Stimulated activated CD8-positive, alpha-beta memory T cell treated with anti-CD3 and anti-CD28 coated beads, Interleukin-12 subunit alpha, Interleukin-12 subunit beta, amount 100 ng/mL, for 24 hours (primary cell): ENCODE results near the gene BARHL2.

Source experiments
- DNase-seq: peaks from one replicate; pipeline ENCODE4 v3.0.0-alpha.2; 2020; ENCODE audit errors: extremely low read depth

BARHL2 gene

GRCh38 chr1:90724926-90725656 lies 8.0 kb upstream of the BARHL2 start:
- no peak for DNase-seq

DNA sequence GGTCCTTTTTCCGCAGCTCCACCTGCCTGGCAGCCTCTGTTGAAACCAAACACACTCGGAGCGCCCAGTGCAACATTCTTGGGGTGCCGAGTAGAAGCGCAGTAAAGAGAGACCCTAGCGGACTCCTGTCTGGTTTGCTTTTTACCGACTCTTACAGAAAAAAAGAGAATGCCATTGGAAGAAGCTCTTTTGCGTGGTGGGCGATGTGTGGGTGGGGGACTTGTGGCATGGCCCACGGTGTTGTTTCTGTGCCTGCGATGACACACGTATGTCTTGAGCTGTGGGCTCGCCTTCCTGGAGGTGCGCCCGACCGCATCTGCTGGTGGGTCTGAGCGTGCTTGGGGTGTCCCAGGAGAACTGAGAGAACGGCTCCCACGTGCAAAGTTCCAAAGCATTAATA lies 7.3 kb upstream of the BARHL2 start:
- DNase-seq, result no peak

GRCh38 chr1:90723590-90724108 lies 6.5 kb upstream of the BARHL2 start:
- DNase-seq, result no peak

DNA sequence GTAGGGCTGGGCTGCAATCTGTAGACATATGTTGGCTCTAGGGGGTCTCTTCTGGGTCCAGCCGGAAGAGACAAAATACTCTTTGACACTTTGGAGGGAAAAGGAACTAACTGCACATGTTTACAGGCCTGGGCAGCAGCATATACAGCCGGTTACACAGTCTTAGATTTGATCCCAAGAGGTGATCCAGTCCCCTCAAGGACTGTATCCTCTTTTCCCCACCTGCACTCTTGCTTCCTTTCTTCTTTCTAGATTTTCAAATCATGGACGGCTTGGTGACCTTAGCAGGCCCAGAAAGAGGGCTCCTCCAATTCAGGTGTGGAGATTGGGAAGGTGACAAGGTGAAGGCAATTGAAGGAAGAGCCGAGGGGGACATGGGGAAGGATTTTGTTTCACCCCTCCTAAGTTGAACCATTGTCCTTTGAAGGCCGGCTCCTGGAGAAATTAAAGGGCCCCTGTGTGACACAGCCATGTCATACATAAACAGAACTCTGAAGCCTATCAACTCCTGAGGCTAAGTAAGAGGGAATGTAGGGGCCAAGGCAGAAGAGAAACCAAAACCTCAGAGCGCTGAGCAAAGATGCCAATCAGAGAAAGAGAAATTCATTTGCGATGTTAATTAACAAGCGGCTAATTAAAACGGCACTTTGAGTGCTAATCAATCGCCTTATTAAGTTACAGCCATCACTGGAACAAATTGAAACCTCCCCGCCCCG lies 5.9 kb upstream of the BARHL2 start:
- no peak for DNase-seq

- DNase-seq, result no peak
These were observed 4.4 kb upstream of the BARHL2 start for GRCh38 chr1:90721210-90722194.

- no peak for DNase-seq
These were observed 3.1 kb upstream of the BARHL2 start for GRCh38 chr1:90720145-90720636.

DNA sequence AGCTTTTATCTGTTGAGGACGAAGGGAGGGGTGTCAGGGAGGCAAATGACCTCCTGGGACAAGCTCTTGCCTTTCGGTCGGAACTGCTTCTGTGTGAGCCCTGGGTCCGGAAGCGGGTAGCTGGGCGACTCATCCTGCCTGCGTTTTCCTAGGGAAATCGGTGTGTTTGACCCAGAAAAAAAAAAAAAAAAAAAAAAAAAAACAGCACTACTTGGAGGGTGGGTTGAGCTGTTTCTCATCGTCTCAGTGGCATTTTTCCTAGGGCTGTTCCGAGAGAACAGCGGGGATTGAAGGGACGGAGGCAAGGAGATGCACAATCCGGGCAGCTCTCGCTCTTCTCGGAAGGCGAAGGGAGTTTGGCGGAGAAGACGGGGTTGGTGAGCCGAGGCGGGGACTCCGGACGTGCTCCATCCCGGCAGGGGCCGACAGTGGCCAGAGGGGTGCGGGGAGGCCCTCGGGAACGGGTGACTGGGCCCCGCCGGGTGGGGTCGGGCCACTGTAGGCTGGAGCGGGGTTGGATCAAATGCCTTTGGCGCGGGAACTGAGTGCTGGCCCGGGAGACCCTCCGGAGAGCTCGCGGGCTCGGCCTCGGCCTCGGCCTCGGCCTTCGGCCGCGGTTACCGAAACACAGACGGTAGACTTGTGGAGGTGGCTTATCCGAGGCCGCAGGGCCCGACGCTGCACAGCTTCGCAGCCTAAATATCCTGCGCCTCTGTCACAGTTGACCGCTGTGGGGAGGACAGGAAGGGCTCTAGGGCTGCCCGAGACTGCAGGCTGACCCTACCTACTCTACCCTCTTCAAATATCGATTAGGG lies 2.4 kb upstream of the BARHL2 start:
- no peak for DNase-seq

DNA sequence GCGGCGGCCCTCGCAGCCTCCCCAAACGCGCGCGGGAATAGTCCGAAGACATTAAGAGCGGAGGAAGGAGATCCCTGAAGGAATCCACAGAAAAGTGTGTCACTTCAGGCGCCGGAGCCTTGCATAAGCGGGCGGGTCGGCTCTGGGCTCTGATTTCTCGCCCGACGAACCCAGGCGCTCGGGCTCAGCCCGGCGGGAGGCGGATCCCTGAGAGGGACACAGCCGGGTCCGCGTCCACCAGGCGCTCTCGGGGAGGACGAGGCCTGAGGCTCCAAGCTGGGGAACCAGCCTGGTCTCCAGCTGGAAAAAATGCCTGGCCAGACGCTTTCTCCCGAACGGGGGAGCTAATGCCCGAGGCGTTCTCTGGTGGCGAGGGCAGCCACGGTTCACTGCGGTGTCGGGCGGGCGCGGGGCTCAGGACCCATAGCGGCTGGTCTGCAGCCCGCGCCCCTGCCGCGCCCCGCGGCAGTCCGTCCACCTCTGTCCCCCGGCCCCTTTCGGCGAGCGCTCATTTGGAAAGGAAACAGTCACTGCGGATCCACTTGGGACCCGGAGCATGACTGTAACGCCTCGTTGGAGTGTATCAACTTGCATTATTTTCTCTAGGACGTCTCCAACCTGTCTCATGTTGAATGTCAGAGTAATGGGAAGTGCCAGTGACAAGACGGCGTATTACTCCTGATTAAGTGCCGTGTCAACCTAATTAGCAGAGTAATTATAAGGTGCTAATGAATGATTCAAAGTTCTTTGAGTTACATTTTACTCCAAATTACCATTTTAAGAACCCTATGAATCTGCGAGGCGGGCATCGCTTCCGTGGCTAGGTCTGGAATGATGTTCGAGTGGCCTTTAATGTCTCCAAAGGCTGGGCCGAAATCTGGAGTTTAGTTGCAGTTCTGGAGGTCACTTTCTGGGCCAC lies 1.6 kb upstream of the BARHL2 start:
- no peak for DNase-seq

DNA sequence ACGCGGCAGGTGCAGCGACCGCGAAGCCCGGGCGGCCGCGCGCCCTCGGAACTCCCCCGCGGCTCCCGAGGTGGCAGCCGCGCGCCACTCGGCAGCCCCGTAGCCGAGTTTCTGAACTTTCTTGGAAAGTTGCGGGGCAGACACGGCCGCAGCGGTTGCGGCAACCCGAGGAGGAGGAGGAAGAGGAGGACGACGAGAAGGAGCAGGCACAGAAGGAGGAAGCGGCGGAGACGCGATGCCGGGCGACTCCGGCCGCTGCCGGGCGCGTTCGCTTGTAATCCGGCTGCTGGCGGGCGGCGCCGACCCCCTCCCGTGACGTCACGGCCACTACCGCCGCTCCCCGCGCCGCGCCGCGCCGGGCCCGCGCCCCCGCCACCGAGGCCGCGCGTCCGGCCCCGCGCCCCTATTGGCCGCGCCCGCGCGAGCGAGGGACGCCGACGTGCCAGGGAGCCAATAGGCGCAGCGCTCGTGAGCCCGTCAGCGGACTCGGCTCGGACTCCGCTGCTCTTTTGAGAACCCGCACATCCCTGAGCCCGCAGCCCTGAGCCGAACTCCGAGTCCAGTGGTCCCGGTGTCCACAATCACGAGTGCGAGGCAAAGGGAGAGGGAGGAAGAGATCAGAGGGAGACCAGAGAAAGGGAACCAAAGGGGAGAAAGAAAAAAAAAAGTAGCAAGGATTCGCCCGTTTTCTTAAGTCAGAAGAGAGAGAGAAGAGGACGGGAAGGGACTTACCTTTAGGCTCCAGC lies 736 bp upstream of the BARHL2 start:
- DNase-seq, result no peak

DNA sequence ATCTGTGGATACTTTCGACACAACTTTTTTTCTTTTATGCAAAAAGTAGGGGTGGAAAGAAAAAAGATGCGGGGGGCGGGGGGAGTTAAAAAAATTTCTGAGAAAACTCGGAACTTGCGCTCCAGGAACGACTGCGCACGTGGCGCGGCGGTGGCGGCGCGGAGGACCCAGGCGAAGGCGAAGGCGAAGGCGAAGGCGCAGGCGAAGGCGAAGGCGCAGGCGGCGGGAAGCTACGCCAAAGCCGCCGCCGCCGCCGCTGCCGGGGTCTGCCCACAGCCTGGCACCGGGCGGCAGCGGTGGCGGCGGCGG lies 208 bp upstream of the BARHL2 start:
- DNase-seq, result no peak

DNA sequence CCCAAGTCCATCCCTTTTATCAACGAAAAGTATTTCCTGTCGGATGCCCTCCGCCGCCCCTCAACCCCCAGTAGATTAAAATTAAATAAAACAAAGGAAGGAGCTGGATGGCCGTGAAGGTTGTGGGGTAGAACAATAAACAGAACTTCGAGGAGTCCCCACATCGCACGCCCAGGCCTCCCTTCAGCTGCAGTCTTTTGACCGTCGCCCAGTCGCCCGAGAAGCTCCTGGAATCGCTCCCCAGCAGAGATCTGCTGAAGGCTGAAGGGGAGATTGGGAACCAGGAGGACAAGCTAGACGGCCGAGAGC lies 905 bp downstream of the BARHL2 start:
- DNase-seq, result no peak

DNA sequence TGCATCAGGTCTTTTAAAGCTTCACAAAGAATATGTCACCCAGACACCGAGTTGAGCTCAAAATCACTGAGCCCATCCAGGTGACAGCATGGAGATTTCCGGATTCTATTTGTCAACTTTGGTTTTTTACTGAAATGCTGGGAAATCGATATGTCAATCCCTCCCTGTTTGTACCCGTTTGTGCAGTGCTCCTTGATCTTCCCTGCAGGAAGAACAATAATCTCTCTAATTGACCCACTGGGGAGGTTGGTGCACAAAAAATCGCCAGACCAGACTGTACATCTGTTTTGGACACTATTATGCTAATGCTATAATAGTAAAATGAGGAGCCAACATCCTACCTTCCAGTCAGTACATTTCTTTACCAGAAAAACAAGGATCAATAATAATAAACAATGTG lies 1.8 kb downstream of the BARHL2 start:
- no peak for DNase-seq

GRCh38 chr1:90714521-90714951 lies 2.6 kb downstream of the BARHL2 start:
- DNase-seq, result no peak

- DNase-seq, result no peak
These were observed 3.2 kb downstream of the BARHL2 start for GRCh38 chr1:90713741-90714509.

DNA sequence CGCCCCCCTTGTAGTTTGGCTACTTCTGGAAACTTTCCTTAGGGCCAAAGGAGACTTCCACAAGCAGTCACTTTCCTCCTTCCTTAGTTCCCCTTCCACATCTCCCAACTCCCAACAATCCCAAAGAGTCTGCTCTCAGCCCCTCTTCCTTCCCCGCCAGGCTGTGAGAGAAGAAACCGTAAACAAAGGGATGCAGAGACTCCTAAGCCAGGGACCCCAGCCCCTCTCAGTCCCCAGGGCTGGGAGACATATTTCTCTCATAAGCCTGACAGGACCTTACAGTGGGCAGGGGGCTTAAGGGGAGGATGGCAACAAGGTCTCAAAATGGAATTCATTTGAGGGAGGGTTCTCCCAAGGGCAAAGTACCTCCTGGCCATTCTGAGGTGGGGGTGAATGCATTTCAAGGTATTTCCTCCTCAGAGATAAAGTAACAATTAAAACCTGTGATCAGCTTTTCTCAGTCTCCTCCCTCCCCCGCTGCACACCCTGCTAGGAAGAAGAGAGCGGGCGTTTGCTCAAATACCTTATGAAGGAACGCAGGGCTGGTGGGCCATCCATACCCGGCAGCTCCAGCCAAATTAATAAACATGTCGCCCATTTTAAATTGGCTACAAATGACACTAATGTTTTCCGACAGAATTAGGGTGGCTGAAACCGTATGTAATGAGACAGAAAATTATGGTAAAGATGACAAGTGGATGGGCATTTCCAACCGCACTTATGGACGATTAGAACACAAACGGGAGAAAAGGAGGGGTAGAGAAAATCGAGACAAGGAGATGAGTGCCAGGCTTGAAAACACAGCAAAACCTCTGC lies 4.0 kb downstream of the BARHL2 start:
- no peak for DNase-seq

DNA sequence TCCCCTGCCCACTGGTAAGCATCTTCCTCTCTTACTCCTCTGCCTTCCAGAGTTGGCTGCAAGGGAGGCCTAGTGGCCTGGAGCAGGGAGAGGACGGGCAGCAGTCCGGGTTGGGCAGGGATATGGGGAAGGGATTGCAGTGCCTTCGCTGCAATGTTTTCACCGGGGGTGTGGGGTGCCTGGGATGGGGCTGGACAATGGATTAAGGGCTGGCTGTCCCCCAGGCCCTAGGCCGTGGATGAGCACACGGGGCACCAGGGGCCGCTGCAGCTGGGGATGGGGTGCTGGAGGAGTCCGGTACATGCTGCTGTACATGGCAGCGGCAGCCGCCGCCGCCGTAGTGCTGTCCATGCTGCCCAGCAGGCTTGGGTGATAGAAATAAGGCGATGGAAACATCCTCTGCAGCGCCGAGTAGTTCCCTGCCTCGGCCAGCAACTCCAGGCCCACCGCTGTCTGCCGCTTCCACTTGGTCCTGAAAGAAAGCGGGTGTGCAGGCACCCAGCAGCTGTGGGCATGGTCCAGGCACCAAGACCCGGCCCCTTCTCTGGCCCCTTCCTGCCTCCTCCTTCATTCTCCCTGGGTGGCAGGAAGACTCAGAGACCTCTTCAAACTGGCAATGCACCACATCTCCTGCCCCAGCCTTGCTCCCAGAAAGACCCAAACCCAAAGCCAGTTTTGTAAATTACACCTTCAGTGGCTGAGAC lies 4.8 kb downstream of the BARHL2 start:
- DNase-seq, result no peak

GRCh38 chr1:90711696-90712095 lies 5.4 kb downstream of the BARHL2 start:
- DNase-seq, result no peak
